Central memory CD8-positive, alpha-beta T cell (primary cell): ENCODE measurements around the gene PIR.

Experiments
- ATAC-seq: fragments of 150-1000 bp; cut with Tn5 transposase; replicated peaks from 2 replicates; pipeline ENCODE4 v1.10.0; 2022; ENCODE audit warnings: mild to moderate bottlenecking, moderate FRiP score, moderate number of reproducible peaks; ENCODE audit not compliant: poor library complexity, severe bottlenecking; ENCODE audit errors: extremely low read depth
- DNase-seq, 2 donors: peaks; one replicate each; pipeline ENCODE4 v3.0.0; 2021; ENCODE audit warnings: low spot score in 2 of 2
- H3K27ac Mint-ChIP-seq: one replicate; pipeline ENCODE4 v1.8.0; 2022; ENCODE audit warnings: low read depth, mild to moderate bottlenecking, moderate library complexity, mixed read lengths
- H3K27me3 Mint-ChIP-seq: one replicate; pipeline ENCODE4 v1.8.0; 2022; ENCODE audit warnings: mixed read lengths
- H3K36me3 Mint-ChIP-seq: one replicate; pipeline ENCODE4 v1.8.0; 2022; ENCODE audit warnings: mild to moderate bottlenecking, moderate library complexity, mixed read lengths; ENCODE audit not compliant: insufficient read depth
- H3K4me1 Mint-ChIP-seq: one replicate; pipeline ENCODE4 v1.8.0; 2022; ENCODE audit warnings: mixed read lengths
- H3K4me3 Mint-ChIP-seq: one replicate; pipeline ENCODE4 v1.8.0; 2022; ENCODE audit warnings: mild to moderate bottlenecking, moderate library complexity, mixed read lengths
- H3K9me3 Mint-ChIP-seq: one replicate; pipeline ENCODE4 v1.8.0; 2022; ENCODE audit warnings: mixed read lengths

Gene PIR

GRCh38 chrX:15493118-15493962 lies at the start of gene PIR:
Gene PIR (minus strand): TSS chrX:15493333. CDS start chrX:15491257, 2,076 bp downstream.
- no peak for DNase-seq
- Mint-ChIP-seq H3K27ac (no peak within 1 kb of the TSS), H3K9me3 (no peaks in the 10 kb centered on the region), H3K36me3 (no peaks in the 10 kb centered on the region), H3K4me1 (peaks cover 15% of the 10 kb centered on the region), H3K4me3 (peak within 1 kb of the TSS; percentile 67), H3K27me3 (peaks cover 30% of the 10 kb centered on the region)
- ATAC-seq: peak; percentile 58

GRCh38 chrX:15530318-15530717 lies 37.2 kb upstream of the PIR start:
- DNase-seq (no peak), ATAC-seq (no peak)
- Mint-ChIP-seq H3K9me3 (no peaks in the 10 kb centered on the region), H3K27ac (no peak overlapping the region), H3K4me3 (no peak overlapping the region), H3K4me1 (no peaks in the 10 kb centered on the region), H3K36me3 (peaks cover 2% of the 10 kb centered on the region), H3K27me3 (no peaks in the 10 kb centered on the region)

- no peak overlapping the region for H3K27ac Mint-ChIP-seq
- no peaks in the 10 kb centered on the region for H3K9me3 Mint-ChIP-seq
- ATAC-seq (no peak), DNase-seq (no peak)
- H3K4me1 Mint-ChIP-seq: no peaks in the 10 kb centered on the region
- H3K36me3 Mint-ChIP-seq: peaks cover 2% of the 10 kb centered on the region
- H3K4me3 Mint-ChIP-seq: no peak overlapping the region
- H3K27me3 Mint-ChIP-seq: no peaks in the 10 kb centered on the region
Measured at GRCh38 chrX:15529165-15529564, 36.0 kb upstream of the PIR start.

- DNase-seq (no peak), ATAC-seq (no peak)
- Mint-ChIP-seq H3K27me3 (peaks cover 28% of the 10 kb centered on the region), H3K4me3 (no peak overlapping the region), H3K9me3 (no peaks in the 10 kb centered on the region), H3K36me3 (peaks cover 2% of the 10 kb centered on the region), H3K4me1 (no peaks in the 10 kb centered on the region), H3K27ac (no peak overlapping the region)
Measured at GRCh38 chrX:15525664-15526416, 32.7 kb upstream of the PIR start.

- H3K4me1 Mint-ChIP-seq: no peaks in the 10 kb centered on the region
- H3K27ac Mint-ChIP-seq: no peak overlapping the region
- no peaks in the 10 kb centered on the region for H3K36me3 Mint-ChIP-seq
- H3K4me3 Mint-ChIP-seq: no peak overlapping the region
- peaks cover 28% of the 10 kb centered on the region for H3K27me3 Mint-ChIP-seq
- H3K9me3 Mint-ChIP-seq: no peaks in the 10 kb centered on the region
- no peak for DNase-seq
- ATAC-seq: no peak
Measured at GRCh38 chrX:15524417-15524816, 31.3 kb upstream of the PIR start.

- ATAC-seq: no peak
- DNase-seq: no peak
- Mint-ChIP-seq H3K9me3 (no peaks in the 10 kb centered on the region), H3K4me3 (no peak overlapping the region), H3K27ac (no peak overlapping the region), H3K27me3 (peaks cover 28% of the 10 kb centered on the region), H3K36me3 (no peaks in the 10 kb centered on the region), H3K4me1 (no peaks in the 10 kb centered on the region)
Measured at GRCh38 chrX:15523088-15523487, 30.0 kb upstream of the PIR start.

- Mint-ChIP-seq H3K36me3 (no peaks in the 10 kb centered on the region), H3K27me3 (peaks cover 28% of the 10 kb centered on the region), H3K27ac (no peak overlapping the region), H3K4me1 (no peaks in the 10 kb centered on the region), H3K4me3 (no peak overlapping the region), H3K9me3 (no peaks in the 10 kb centered on the region)
- DNase-seq (no peak), ATAC-seq (no peak)
Measured at GRCh38 chrX:15522464-15522863, 29.3 kb upstream of the PIR start.

- Mint-ChIP-seq H3K27me3 (no peaks in the 10 kb centered on the region), H3K9me3 (no peaks in the 10 kb centered on the region), H3K27ac (no peak overlapping the region), H3K4me3 (no peak overlapping the region), H3K4me1 (no peaks in the 10 kb centered on the region), H3K36me3 (no peaks in the 10 kb centered on the region)
- DNase-seq (no peak), ATAC-seq (no peak)
Measured at GRCh38 chrX:15515931-15516330, 22.8 kb upstream of the PIR start.

GRCh38 chrX:15514279-15514678 lies 21.1 kb upstream of the PIR start:
- no peaks in the 10 kb centered on the region for H3K27me3 Mint-ChIP-seq
- no peak overlapping the region for H3K27ac Mint-ChIP-seq
- no peaks in the 10 kb centered on the region for H3K9me3 Mint-ChIP-seq
- no peak overlapping the region for H3K4me3 Mint-ChIP-seq
- ATAC-seq: no peak
- H3K4me1 Mint-ChIP-seq: no peaks in the 10 kb centered on the region
- DNase-seq: no peak
- no peaks in the 10 kb centered on the region for H3K36me3 Mint-ChIP-seq

GRCh38 chrX:15512401-15512965 lies 19.4 kb upstream of the PIR start:
- H3K27ac Mint-ChIP-seq: no peak overlapping the region
- ATAC-seq (no peak), DNase-seq (no peak)
- no peaks in the 10 kb centered on the region for H3K36me3 Mint-ChIP-seq
- H3K4me3 Mint-ChIP-seq: no peak overlapping the region
- H3K4me1 Mint-ChIP-seq: no peaks in the 10 kb centered on the region
- H3K27me3 Mint-ChIP-seq: no peaks in the 10 kb centered on the region
- H3K9me3 Mint-ChIP-seq: no peaks in the 10 kb centered on the region

- Mint-ChIP-seq H3K9me3 (no peaks in the 10 kb centered on the region), H3K27me3 (no peaks in the 10 kb centered on the region), H3K4me1 (no peaks in the 10 kb centered on the region), H3K36me3 (no peaks in the 10 kb centered on the region), H3K27ac (no peak overlapping the region), H3K4me3 (no peak overlapping the region)
- DNase-seq (no peak), ATAC-seq (no peak)
Measured at GRCh38 chrX:15511563-15511962, 18.4 kb upstream of the PIR start.

GRCh38 chrX:15509845-15510244 lies 16.7 kb upstream of the PIR start:
- Mint-ChIP-seq H3K4me3 (no peak overlapping the region), H3K4me1 (no peaks in the 10 kb centered on the region), H3K36me3 (no peaks in the 10 kb centered on the region), H3K27me3 (peaks cover 6% of the 10 kb centered on the region), H3K27ac (no peak overlapping the region), H3K9me3 (no peaks in the 10 kb centered on the region)
- DNase-seq (no peak), ATAC-seq (no peak)

GRCh38 chrX:15507005-15507404 lies 13.9 kb upstream of the PIR start:
- Mint-ChIP-seq H3K4me3 (no peak overlapping the region), H3K27me3 (peaks cover 24% of the 10 kb centered on the region), H3K36me3 (no peaks in the 10 kb centered on the region), H3K9me3 (no peaks in the 10 kb centered on the region), H3K4me1 (no peaks in the 10 kb centered on the region), H3K27ac (no peak overlapping the region)
- ATAC-seq (no peak), DNase-seq (no peak)
